Activated CD8-positive, alpha-beta memory T cell treated with anti-CD3 and anti-CD28 coated beads for 48 hours (primary cell): ENCODE measurements around the gene LILRA2.
"Not testable (repeated sequence)": the region's sequence is repeated elsewhere in the genome, so short reads cannot be mapped to it uniquely, and the experiment has no call there.

Experiments
- DNase-seq, 3 experiments: peaks; one replicate each; pipeline ENCODE4 v3.0.0-alpha.2; 2020; ENCODE audit warnings: low read depth in 2 of 3, low spot score in 2 of 3

The LILRA2 gene

GRCh38 chr19:54570316-54570715, 3.3 kb upstream of the LILRA2 start:
- no peak for DNase-seq

GRCh38 chr19:54571715-54572615, 1.6 kb upstream of the LILRA2 start:
- not testable (repeated sequence) for DNase-seq

- no peak for DNase-seq
Measured at GRCh38 chr19:54572696-54573311, 786 bp upstream of the LILRA2 start.

- DNase-seq = no peak
Measured at GRCh38 chr19:54574051-54574450, 461 bp downstream of the LILRA2 start.

- no peak for DNase-seq
Measured at GRCh38 chr19:54574527-54575056, 1.0 kb downstream of the LILRA2 start.

GRCh38 chr19:54575205-54575604, 1.6 kb downstream of the LILRA2 start:
- DNase-seq = not testable (repeated sequence)

GRCh38 chr19:54576411-54576976, 2.9 kb downstream of the LILRA2 start:
- DNase-seq = no peak

- no peak for DNase-seq
Measured at GRCh38 chr19:54577334-54577733, 3.7 kb downstream of the LILRA2 start.

GRCh38 chr19:54578268-54578667, 4.7 kb downstream of the LILRA2 start:
- DNase-seq = not testable (repeated sequence)

- DNase-seq = no peak
Measured at GRCh38 chr19:54586397-54586796, 12.8 kb downstream of the LILRA2 start.

GRCh38 chr19:54587026-54587425, 13.4 kb downstream of the LILRA2 start:
- no peak for DNase-seq

- DNase-seq = not testable (repeated sequence)
Measured at GRCh38 chr19:54593445-54593844, 19.9 kb downstream of the LILRA2 start, which contains the start of gene LILRA1. TSS of gene LILRA1 (plus strand) at chr19:54593632. CDS start at chr19:54594245, 613 bp downstream.

GRCh38 chr19:54593931-54594626, 20.5 kb downstream of the LILRA2 start:
- not testable (repeated sequence) for DNase-seq

GRCh38 chr19:54594737-54595136, 21.1 kb downstream of the LILRA2 start:
- no peak for DNase-seq

GRCh38 chr19:54595680-54596436, 22.3 kb downstream of the LILRA2 start:
- DNase-seq = not testable (repeated sequence)

- DNase-seq = no peak
Measured at GRCh38 chr19:54600212-54600611, 26.6 kb downstream of the LILRA2 start.

- DNase-seq = no peak
Measured at GRCh38 chr19:54606230-54606629, 32.6 kb downstream of the LILRA2 start.

- DNase-seq = no peak
Measured at GRCh38 chr19:54606891-54607784, 33.5 kb downstream of the LILRA2 start.

- DNase-seq = no peak
Measured at GRCh38 chr19:54607785-54608150, 34.2 kb downstream of the LILRA2 start.
